Neural crest cell (in vitro differentiated cells): ENCODE results near the gene TNFAIP2. TPM values are rescaled to one million over a fixed set of nuclear protein-coding genes. Genes with fewer than 3 reads are reported as not detected.

Experiments
- DNase-seq: peaks from one replicate; pipeline ENCODE4 v3.0.0; 2021; ENCODE audit warnings: low read depth, mixed read lengths, low spot score
- H3K27ac Mint-ChIP-seq: one replicate; pipeline ENCODE4 v1.8.0; 2021; ENCODE audit warnings: mild to moderate bottlenecking, mixed read lengths; ENCODE audit not compliant: unreplicated experiment
- H3K27me3 Mint-ChIP-seq: 2 replicates; pipeline ENCODE4 v1.8.0; 2021; ENCODE audit warnings: low read depth, mild to moderate bottlenecking, mixed read lengths
- H3K36me3 Mint-ChIP-seq: 2 replicates; pipeline ENCODE4 v1.8.0; 2021; ENCODE audit warnings: low read depth, mild to moderate bottlenecking, mixed read lengths
- H3K4me1 Mint-ChIP-seq: 2 replicates; pipeline ENCODE4 v1.8.0; 2021; ENCODE audit warnings: mixed read lengths
- H3K4me3 Mint-ChIP-seq: one replicate; pipeline ENCODE4 v1.8.0; 2021; ENCODE audit warnings: mild to moderate bottlenecking, mixed read lengths
- H3K9me3 Mint-ChIP-seq: 2 replicates; pipeline ENCODE4 v1.8.0; 2021; ENCODE audit warnings: mixed read lengths
- CTCF ChIP-seq: fragments of 200-600 bp; sonication (generic); conservative IDR thresholded peaks from 2 replicates; pipeline ENCODE4 v1.5.0; 2021; ENCODE audit warnings: antibody characterized with exemption, mild to moderate bottlenecking
- total RNA-seq: library from RNA; stranded (reverse); gene quantifications from 2 replicates; pipeline ENCODE4 v1.2.1, GENCODE V29; 2021

TNFAIP2 gene
- total RNA-seq, 1 donor from 2014 or later: 11.6 TPM

DNA sequence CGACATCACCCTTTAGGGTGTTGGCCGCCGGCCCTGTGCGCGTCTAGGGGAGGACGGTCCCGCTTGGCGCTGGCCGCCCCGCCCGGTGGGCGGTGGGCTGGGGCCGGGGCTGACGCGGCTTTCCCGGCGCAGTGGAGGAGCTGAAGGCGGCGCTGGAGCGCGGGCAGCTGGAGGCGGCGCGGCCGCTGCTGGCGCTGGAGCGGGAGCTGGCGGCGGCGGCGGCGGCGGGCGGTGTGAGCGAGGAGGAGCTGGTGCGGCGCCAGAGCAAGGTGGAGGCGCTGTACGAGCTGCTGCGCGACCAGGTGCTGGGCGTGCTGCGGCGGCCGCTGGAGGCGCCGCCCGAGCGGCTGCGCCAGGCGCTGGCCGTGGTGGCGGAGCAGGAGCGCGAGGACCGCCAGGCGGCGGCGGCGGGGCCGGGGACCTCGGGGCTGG is 3.6 kb downstream of the TNFAIP2 start:
- DNase-seq: peak; percentile 52
- H3K9me3 Mint-ChIP-seq: no peaks in the 10 kb centered on the region
- TF ChIP-seq CTCF: peak; percentile 53
- H3K27me3 Mint-ChIP-seq: peaks cover 53% of the 10 kb centered on the region
- H3K4me3 Mint-ChIP-seq: no peak overlapping the region
- peaks cover 7% of the 10 kb centered on the region for H3K4me1 Mint-ChIP-seq
- no peaks in the 10 kb centered on the region for H3K36me3 Mint-ChIP-seq
- no peak overlapping the region for H3K27ac Mint-ChIP-seq

DNA sequence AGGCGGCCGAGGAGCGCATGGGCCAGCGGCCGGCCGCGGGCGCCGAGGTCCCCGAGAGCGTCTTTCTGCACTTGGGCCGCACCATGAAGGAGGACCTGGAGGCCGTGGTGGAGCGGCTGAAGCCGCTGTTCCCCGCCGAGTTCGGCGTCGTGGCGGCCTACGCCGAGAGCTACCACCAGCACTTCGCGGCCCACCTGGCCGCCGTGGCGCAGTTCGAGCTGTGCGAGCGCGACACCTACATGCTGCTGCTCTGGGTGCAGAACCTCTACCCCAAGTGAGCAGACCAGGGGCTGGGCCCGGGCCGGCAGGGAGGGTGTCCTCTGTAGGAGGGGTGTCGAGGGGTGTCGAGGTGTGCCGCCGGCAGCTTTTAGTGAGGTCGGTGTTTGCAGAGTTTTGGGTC is 4.1 kb downstream of the TNFAIP2 start:
- no peak for TF ChIP-seq CTCF
- H3K36me3 Mint-ChIP-seq: no peaks in the 10 kb centered on the region
- no peaks in the 10 kb centered on the region for H3K9me3 Mint-ChIP-seq
- H3K4me3 Mint-ChIP-seq: no peak overlapping the region
- peaks cover 48% of the 10 kb centered on the region for H3K27me3 Mint-ChIP-seq
- no peak for DNase-seq
- H3K4me1 Mint-ChIP-seq: peaks cover 4% of the 10 kb centered on the region
- H3K27ac Mint-ChIP-seq: no peak overlapping the region

GRCh38 chr14:103127861-103128598 is 4.8 kb downstream of the TNFAIP2 start:
- Mint-ChIP-seq H3K4me1 (peaks cover 4% of the 10 kb centered on the region), H3K36me3 (no peaks in the 10 kb centered on the region), H3K9me3 (no peaks in the 10 kb centered on the region), H3K4me3 (peak overlapping the region; percentile 23), H3K27ac (no peak overlapping the region), H3K27me3 (peaks cover 43% of the 10 kb centered on the region)
- TF ChIP-seq CTCF: no peak
- DNase-seq: no peak

DNA sequence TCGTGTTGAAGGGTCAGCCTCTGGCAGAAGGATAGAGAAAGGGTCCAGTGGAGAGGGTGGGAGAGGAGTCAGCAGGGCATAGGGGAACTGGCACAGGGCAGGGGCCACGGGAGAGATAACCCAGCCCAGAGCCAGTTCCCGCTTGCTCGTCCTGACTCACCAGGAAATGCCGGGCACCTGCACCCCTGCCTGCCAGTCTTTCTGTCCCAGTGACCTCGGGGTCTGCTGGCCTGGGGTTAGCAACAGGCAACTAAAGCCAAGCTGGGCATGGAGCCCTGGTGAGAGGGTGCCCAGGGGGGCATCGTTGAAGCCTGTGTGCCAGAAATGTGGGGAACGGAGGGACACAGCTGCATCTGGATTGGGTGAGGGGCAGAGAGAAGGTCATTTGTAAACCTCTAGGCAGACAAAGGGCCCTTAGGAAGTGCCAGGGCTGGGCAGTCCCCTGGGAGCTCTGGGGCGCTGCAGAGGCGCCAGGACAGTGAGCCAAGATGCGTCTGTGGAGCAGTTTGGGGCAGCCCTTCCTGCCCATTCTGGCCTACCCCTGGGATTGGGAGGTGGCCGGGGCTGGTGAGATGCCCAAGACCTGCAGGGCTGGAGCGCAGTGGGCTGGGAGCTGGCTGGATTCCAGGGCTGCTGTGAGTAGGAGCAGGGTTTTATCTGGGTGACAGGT is 5.5 kb downstream of the TNFAIP2 start:
- no peak for DNase-seq
- no peaks in the 10 kb centered on the region for H3K36me3 Mint-ChIP-seq
- peaks cover 42% of the 10 kb centered on the region for H3K27me3 Mint-ChIP-seq
- H3K27ac Mint-ChIP-seq: no peak overlapping the region
- H3K9me3 Mint-ChIP-seq: no peaks in the 10 kb centered on the region
- no peak for TF ChIP-seq CTCF
- peak overlapping the region; percentile 23 for H3K4me3 Mint-ChIP-seq
- peaks cover 4% of the 10 kb centered on the region for H3K4me1 Mint-ChIP-seq

GRCh38 chr14:103129301-103130016 is 6.2 kb downstream of the TNFAIP2 start:
- H3K36me3 Mint-ChIP-seq: no peaks in the 10 kb centered on the region
- H3K4me1 Mint-ChIP-seq: peaks cover 4% of the 10 kb centered on the region
- H3K9me3 Mint-ChIP-seq: no peaks in the 10 kb centered on the region
- no peak for DNase-seq
- H3K27ac Mint-ChIP-seq: no peak overlapping the region
- H3K27me3 Mint-ChIP-seq: peaks cover 35% of the 10 kb centered on the region
- TF ChIP-seq CTCF: no peak
- H3K4me3 Mint-ChIP-seq: no peak overlapping the region
